ENCODE measurements around the gene C19orf67.
A peak's percentile ranks its signal among the peaks of the same experiment; 100 is the strongest.

The C19orf67 gene

GRCh38 chr19:14107581-14108461 is 22.2 kb upstream of the C19orf67 start:
- no peak for DNase-seq

- no peak for DNase-seq
Observed at GRCh38 chr19:14106840-14107239, 21.3 kb upstream of the C19orf67 start.

- DNase-seq = no peak
Observed at GRCh38 chr19:14105680-14106079, 20.1 kb upstream of the C19orf67 start.

- DNase-seq = no peak
Observed at GRCh38 chr19:14103310-14103709, 17.7 kb upstream of the C19orf67 start.

DNA sequence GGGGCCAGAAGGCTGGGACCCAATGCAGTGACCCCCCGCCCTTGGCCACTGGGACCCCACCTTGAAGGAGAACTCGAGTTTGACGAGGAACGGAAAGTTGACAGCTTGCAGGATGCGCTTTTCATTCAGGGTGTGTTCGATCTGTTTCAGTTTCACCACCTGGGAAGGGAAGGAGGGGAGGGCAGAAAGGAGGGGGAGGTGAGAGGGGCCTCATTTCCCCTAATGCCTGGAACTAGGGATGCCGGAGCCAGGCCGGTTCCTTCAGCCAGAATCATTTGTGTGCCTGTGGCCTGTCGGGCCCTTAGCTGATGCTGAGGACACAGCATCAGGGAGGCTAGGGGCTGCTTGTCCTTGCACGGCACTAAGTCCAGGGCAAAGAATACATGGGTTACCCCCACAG is 17.2 kb upstream of the C19orf67 start:
- no peak for DNase-seq

GRCh38 chr19:14102102-14102696 is 16.6 kb upstream of the C19orf67 start:
- DNase-seq = no peak

DNA sequence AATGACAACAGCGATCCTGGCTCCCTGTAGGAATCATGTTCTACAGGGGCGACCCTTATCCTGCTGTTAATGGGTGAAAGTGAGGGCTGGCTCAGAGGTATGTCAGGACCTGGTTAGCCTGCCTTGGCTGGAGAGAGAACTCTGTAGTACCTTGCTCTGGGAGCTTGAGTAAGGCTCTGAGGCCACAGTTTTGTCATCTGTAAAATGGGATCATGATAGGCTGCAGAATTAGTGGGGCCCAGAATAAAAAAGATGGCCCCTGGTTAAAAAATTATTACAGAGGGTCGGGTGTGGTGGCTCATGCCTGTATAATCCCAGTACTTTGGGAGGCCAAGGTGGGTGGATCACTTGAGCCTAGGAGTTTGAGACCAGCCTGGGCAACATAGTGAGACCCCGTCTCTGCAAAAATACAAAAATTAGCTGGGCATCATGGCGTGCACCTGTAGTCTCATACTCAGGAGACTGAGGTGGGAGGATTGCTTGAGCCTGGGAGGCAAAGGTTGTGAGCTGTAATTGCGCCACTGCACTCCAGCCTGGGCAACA is 15.5 kb upstream of the C19orf67 start:
- DNase-seq = no peak

GRCh38 chr19:14097532-14098151 is 12.1 kb upstream of the C19orf67 start:
- DNase-seq = no peak

- no peak for DNase-seq
Observed at GRCh38 chr19:14096272-14096992, 10.8 kb upstream of the C19orf67 start.

DNA sequence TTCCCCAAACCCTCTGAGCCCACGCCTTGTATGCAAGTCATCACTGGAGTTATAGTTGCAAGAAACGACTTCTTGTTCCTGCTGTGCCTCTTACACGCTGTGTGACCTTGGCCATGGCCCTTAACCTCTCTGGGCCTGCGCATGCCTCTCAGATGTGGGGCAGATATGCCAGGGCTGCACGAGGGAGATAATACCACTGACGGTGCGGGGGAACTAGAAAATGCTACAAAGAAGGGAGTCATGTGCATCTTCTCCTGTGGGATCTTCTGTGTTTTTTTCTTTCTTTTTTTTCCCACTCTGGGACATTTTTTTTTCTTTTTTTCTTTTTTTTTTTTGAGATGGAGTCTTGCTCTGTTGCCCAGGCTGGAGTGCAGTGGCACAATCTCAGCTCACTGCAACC is 9.3 kb upstream of the C19orf67 start:
- no peak for DNase-seq

- DNase-seq = no peak
Observed at GRCh38 chr19:14093117-14093823, 7.7 kb upstream of the C19orf67 start.

- no peak for DNase-seq
Observed at GRCh38 chr19:14091813-14092462, 6.4 kb upstream of the C19orf67 start.

DNA sequence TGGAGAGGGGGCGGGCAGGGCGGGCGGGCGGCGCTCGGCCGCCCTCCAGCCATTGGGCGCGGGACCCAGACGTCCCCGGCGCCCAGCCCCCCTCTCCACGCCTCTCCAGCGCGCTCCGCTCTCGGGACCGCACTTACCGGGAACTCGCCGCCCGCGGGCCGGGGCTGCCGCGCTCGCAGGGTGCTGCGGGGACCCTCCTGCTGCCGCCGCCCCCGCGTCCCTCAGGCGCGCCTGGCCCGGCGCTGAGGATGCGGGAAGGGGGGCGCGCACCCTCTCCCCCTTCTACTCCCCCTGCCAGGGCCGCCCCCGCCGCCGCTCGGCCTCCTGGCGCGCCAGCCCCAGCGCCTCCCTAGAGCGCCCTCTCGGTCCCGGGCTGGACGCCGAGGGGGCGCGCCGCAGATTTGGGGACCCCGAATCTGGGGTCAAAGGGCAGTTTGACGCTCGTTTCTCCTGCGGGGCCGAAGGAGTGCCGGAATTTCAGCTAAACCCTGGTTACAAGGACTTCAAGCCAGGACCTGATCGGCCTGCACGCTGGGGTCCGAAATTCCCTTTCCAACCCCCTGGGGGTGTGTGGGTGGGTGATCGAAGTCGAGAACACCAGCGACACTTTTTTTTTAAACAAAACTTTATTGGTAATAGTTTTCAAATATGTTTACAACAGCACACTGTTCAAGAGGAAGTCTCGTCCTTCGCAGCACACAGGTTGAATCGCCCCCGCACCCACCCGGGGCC is 5.7 kb upstream of the C19orf67 start:
- peak; percentile 48 for DNase-seq

DNA sequence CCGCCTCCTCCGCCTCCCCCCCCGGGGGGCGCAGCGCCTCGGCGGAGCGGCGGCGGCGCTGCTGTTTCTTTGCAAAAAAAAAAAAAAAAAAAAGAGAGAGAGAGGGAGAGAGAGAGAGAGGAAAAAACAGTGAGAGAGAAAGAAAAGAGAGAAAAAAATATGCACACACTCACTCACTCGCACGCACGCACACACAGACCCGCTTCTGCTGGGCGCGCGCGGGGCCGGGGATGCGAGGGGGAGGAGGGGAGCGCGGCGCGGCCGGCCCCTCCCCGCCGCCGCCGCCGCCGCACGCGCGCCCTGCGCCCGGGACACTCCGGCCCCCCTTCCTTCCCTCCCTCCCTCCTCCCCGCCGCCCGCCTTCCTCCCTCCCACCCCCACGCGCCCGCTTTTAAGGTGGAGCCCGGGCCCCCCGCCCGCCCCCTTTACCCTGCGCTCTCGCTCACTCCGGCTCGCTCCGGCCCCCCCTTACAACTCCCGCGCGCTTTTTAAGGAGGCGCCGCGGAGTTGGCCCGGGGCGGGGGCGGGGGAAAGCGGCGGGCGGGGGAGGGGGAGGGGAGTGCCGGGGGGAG is 5.0 kb upstream of the C19orf67 start, which contains the start of gene SAMD1:
Gene SAMD1, minus strand, starts transcription at position 243 of the 572 bp plus-strand sequence.
- DNase-seq = peak; percentile 91

GRCh38 chr19:14089662-14090508 is 4.3 kb upstream of the C19orf67 start:
- DNase-seq = peak; percentile 51

DNA sequence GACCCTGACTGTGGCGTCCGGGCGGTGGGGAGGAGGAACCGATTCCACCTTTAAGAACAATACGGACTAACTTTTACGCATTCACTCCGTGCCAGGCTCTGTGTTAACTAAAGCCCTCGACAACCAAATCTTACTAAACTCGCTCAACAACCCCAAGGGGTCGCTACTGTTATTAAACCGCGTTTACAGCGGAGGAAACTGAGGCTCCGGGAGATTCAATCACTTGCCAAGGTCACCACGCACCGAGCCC is 3.8 kb upstream of the C19orf67 start:
- no peak for DNase-seq

DNA sequence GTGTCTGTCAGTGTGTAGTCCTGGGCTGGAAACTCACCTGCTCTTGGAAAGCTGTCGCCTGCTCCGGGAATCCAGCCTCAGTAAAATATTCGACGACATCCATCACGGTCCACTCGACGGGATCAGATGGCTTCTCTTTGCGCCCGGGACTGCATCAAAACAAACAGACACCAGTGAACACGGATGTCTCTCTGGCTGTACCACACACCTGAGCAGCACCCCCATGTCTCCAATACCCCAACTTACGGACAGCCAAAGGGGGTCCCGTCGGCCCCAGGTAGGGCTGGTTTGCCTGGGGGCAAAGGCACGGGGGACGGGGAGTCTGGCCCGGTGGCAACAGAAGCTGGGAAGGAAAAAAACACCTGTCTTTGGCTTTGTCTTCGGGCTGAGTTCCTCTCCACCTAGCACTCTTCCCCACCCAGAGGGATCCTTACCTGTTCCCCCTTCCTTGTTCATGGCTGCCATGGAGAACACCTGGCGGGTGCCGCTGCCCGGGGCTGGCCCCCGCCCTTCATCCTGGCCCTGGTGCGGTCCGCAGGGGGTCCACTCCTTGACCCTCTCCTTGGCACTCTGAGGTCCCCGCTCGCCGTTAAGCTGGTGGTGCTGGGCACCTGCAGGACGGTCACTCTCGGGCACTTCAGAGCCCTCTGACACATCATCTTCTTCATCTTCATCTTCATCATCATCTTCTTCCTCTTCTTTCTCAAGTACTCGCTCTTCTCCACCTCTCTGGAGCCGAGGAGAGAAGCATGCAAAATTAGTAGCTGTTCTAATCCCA is 3.2 kb upstream of the C19orf67 start:
- no peak for DNase-seq

GRCh38 chr19:14086098-14086497 is 515 bp upstream of the C19orf67 start:
- DNase-seq = no peak

- DNase-seq = no peak
Observed at GRCh38 chr19:14082675-14082960, 3.0 kb downstream of the C19orf67 start.

Data from fibroblast of upper back skin (primary cell).